Measurements from ENCODE around the gene CCDC197. TPM values are rescaled to one million over a fixed set of nuclear protein-coding genes. Genes with fewer than 3 reads are reported as not detected.
A peak's percentile ranks its signal among the peaks of the same experiment; 100 is the strongest.

Gene CCDC197
- polyA plus RNA-seq, 1 donor from 2014 or later, result not detected

- H3K27ac ChIP-seq (ENCODE audit: low read length), result no peak overlapping the region
- H3K36me3 ChIP-seq (ENCODE audit: insufficient read depth, low read length), result peaks cover 9% of the 10 kb centered on the region
- no peak overlapping the region for H3K4me2 ChIP-seq (ENCODE audit: low read length)
- H3F3A ChIP-seq (ENCODE audit: insufficient read depth, low read length, poor library complexity, severe bottlenecking), result no peaks in the 10 kb centered on the region
- H4K20me1 ChIP-seq (ENCODE audit: insufficient read depth), result no peaks in the 10 kb centered on the region
- no peak overlapping the region for H3K4me3 ChIP-seq (ENCODE audit: low read length)
- no peaks in the 10 kb centered on the region for H3K9me3 ChIP-seq (ENCODE audit: low read length)
- no peak overlapping the region for H3K9ac ChIP-seq (ENCODE audit: low read length)
- no peak for TF ChIP-seq REST (IDR thresholded peaks at IDR 0.05; ENCODE audit: borderline replicate concordance)
- TF ChIP-seq TAF1 (IDR thresholded peaks at IDR 0.05; ENCODE audit: low read depth), result no peak
- H3K79me2 ChIP-seq (replicated peaks; ENCODE audit: insufficient read depth, low read length), result no peaks in the 10 kb centered on the region
- H3K9me2 ChIP-seq (ENCODE audit: insufficient read depth, low read length), result no peaks in the 10 kb centered on the region
- H3K27me3 ChIP-seq (ENCODE audit: insufficient read depth, low read depth, low read length), result no peaks in the 10 kb centered on the region
- no peak overlapping the region for H2AFZ ChIP-seq (ENCODE audit: low read depth, low read length)
These were observed 53.3 kb downstream of the CCDC197 start for GRCh38 chr14:94050231-94050880.

- H2AFZ ChIP-seq (ENCODE audit: low read depth, low read length), result no peak overlapping the region
- H3K9ac ChIP-seq (ENCODE audit: low read length), result no peak overlapping the region
- peaks cover 9% of the 10 kb centered on the region for H3K36me3 ChIP-seq (ENCODE audit: insufficient read depth, low read length)
- H3K27me3 ChIP-seq (ENCODE audit: insufficient read depth, low read depth, low read length), result no peaks in the 10 kb centered on the region
- no peak overlapping the region for H3K4me2 ChIP-seq (ENCODE audit: low read length)
- H3K27ac ChIP-seq (ENCODE audit: low read length), result no peak overlapping the region
- no peaks in the 10 kb centered on the region for H3K9me3 ChIP-seq (ENCODE audit: low read length)
- no peak overlapping the region for H3K4me3 ChIP-seq (ENCODE audit: low read length)
- TF ChIP-seq CTCF (IDR thresholded peaks at IDR 0.05; ENCODE audit: poor library complexity, severe bottlenecking) (peak; percentile 34), SMC3 (conservative IDR thresholded peaks at IDR 0.05; ENCODE audit: poor library complexity) (peak; percentile 47), RAD21 (conservative IDR thresholded peaks at IDR 0.05) (no peak)
- H3K9me2 ChIP-seq (ENCODE audit: insufficient read depth, low read length), result no peaks in the 10 kb centered on the region
- H4K20me1 ChIP-seq (ENCODE audit: insufficient read depth), result no peaks in the 10 kb centered on the region
- no peaks in the 10 kb centered on the region for H3F3A ChIP-seq (ENCODE audit: insufficient read depth, low read length, poor library complexity, severe bottlenecking)
- no peaks in the 10 kb centered on the region for H3K79me2 ChIP-seq (replicated peaks; ENCODE audit: insufficient read depth, low read length)
These were observed 54.0 kb downstream of the CCDC197 start for GRCh38 chr14:94051115-94051514.

- no peaks in the 10 kb centered on the region for H3K79me2 ChIP-seq (replicated peaks; ENCODE audit: insufficient read depth, low read length)
- no peak overlapping the region for H3K9ac ChIP-seq (ENCODE audit: low read length)
- no peak overlapping the region for H3K4me2 ChIP-seq (ENCODE audit: low read length)
- no peaks in the 10 kb centered on the region for H3K9me3 ChIP-seq (ENCODE audit: low read length)
- no peaks in the 10 kb centered on the region for H4K20me1 ChIP-seq (ENCODE audit: insufficient read depth)
- no peaks in the 10 kb centered on the region for H3K9me2 ChIP-seq (ENCODE audit: insufficient read depth, low read length)
- no peak overlapping the region for H3K4me3 ChIP-seq (ENCODE audit: low read length)
- peaks cover 9% of the 10 kb centered on the region for H3K36me3 ChIP-seq (ENCODE audit: insufficient read depth, low read length)
- peak overlapping the region; percentile 34 for H3K27ac ChIP-seq (ENCODE audit: low read length)
- no peak overlapping the region for H2AFZ ChIP-seq (ENCODE audit: low read depth, low read length)
- H3F3A ChIP-seq (ENCODE audit: insufficient read depth, low read length, poor library complexity, severe bottlenecking), result no peaks in the 10 kb centered on the region
- TF ChIP-seq EZH2 (IDR thresholded peaks at IDR 0.05; ENCODE audit: borderline replicate concordance, insufficient read depth, low read length, poor library complexity, severe bottlenecking) (no peak), POLR2AphosphoS5 (IDR thresholded peaks at IDR 0.05) (no peak)
- no peaks in the 10 kb centered on the region for H3K27me3 ChIP-seq (ENCODE audit: insufficient read depth, low read depth, low read length)
These were observed 54.7 kb downstream of the CCDC197 start for GRCh38 chr14:94051779-94052178.

Measured in neural cell (in vitro differentiated cells).